Medulla oblongata (tissue), 1 donor: ENCODE measurements around the gene DPP6.

ENCODE experiments used
- DNase-seq: peaks from one replicate; pipeline ENCODE4 v3.0.0-alpha.2; 2015; ENCODE audit errors: extremely low spot score

The DPP6 gene

GRCh38 chr7:154767821-154768415, 715.7 kb downstream of the DPP6 start:
- DNase-seq: no peak

GRCh38 chr7:154769001-154769400, 716.8 kb downstream of the DPP6 start:
- DNase-seq: no peak

- DNase-seq: no peak
Measured at GRCh38 chr7:154769527-154769926, 717.3 kb downstream of the DPP6 start.

GRCh38 chr7:154770361-154770760, 718.2 kb downstream of the DPP6 start:
- no peak for DNase-seq

- no peak for DNase-seq
Measured at GRCh38 chr7:154770962-154771361, 718.8 kb downstream of the DPP6 start.

- DNase-seq: no peak
Measured at GRCh38 chr7:154774303-154774969, 722.2 kb downstream of the DPP6 start.

GRCh38 chr7:154775681-154776080, 723.5 kb downstream of the DPP6 start:
- DNase-seq: no peak

- no peak for DNase-seq
Measured at GRCh38 chr7:154776350-154776749, 724.2 kb downstream of the DPP6 start.

GRCh38 chr7:154777023-154777422, 724.8 kb downstream of the DPP6 start:
- DNase-seq: peak; percentile 36

- peak; percentile 75 for DNase-seq
Measured at GRCh38 chr7:154777489-154777888, 725.3 kb downstream of the DPP6 start.

GRCh38 chr7:154777908-154778307, 725.7 kb downstream of the DPP6 start:
- DNase-seq: no peak

GRCh38 chr7:154781369-154782303, 729.4 kb downstream of the DPP6 start:
- peak; percentile 87 for DNase-seq

GRCh38 chr7:154783281-154783909, 731.2 kb downstream of the DPP6 start:
- no peak for DNase-seq

GRCh38 chr7:154785898-154786297, 733.7 kb downstream of the DPP6 start:
- no peak for DNase-seq

- peak; percentile 82 for DNase-seq
Measured at GRCh38 chr7:154789404-154789803, 737.2 kb downstream of the DPP6 start.

- peak; percentile 29 for DNase-seq
Measured at GRCh38 chr7:154791611-154792010, 739.4 kb downstream of the DPP6 start.

- DNase-seq: no peak
Measured at GRCh38 chr7:154792436-154793055, 740.3 kb downstream of the DPP6 start.

- DNase-seq: no peak
Measured at GRCh38 chr7:154794147-154794780, 742.1 kb downstream of the DPP6 start.

- no peak for DNase-seq
Measured at GRCh38 chr7:154795014-154795413, 742.8 kb downstream of the DPP6 start.

- DNase-seq: no peak
Measured at GRCh38 chr7:154795437-154795836, 743.2 kb downstream of the DPP6 start.

- no peak for DNase-seq
Measured at GRCh38 chr7:154804449-154804848, 752.3 kb downstream of the DPP6 start.
